ENCODE data around the gene DNAH11. TPM values are rescaled to one million over a fixed set of nuclear protein-coding genes. Genes with fewer than 3 reads are reported as not detected.

The DNAH11 gene
- total and polyA plus RNA-seq, 9 of the 15 experiments (the other 6 are each of a cell fraction or from before 2014, with no cell fraction given), result under 0.01 TPM; not detected in 7

DNA sequence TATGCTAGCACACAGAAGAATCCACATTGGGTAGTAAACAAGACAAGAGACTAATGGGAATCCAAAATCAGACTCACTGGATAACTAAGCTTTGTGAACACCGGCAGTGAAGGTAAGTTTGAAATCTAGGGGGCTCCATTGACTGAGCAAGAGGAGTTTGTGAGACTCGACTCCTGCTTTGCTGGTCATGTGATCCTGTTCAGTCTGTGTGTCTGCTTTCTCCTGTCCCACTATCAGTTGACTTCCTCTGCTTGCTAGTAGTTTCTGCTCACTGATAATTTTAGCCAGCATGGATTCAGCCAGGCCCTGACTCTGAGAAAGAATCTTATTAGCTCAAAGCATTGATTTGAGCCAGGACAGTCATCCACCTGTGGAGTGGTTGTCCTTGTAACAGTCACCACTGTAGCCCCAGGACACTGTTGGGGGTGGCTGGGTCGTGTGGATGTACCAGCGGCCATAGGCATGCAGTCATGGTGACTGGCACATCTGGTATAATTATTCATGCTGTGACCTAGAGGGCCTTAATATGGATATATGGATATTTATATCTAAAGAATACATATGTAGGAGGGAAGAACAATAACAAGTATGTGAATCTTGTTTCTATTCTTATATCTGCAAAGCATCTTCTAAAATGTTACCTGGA is 44.4 kb downstream of the DNAH11 start:
- no peak overlapping the region for H2AFZ ChIP-seq (ENCODE audit: low read depth, low read length)
- in situ Hi-C loops (cut with MboI), result no loop called here
- ATAC-seq (no peak), FAIRE-seq (no peak), DNase-seq (ENCODE audit: extremely low read depth in 1 of 4, low spot score in 3 of 4) (peak in 1 of 4 experiments; percentile 3)
- H4K20me1 ChIP-seq (replicated peaks; ENCODE audit: control insufficient read depth, insufficient read depth, low read length), result no peaks in the 10 kb centered on the region
- H3K4me1 ChIP-seq (replicated peaks in 1 of 2; ENCODE audit: control insufficient read depth in 2 of 2, insufficient read depth in 2 of 2, low read length in 2 of 2), result no peaks in the 10 kb centered on the region
- H3K27ac ChIP-seq (ENCODE audit: extremely low read depth, low read depth, low read length), result no peak overlapping the region
- no peaks in the 10 kb centered on the region for H3K36me3 ChIP-seq (ENCODE audit: control insufficient read depth, insufficient read depth, low read length)
- ChIA-PET CTCF (ENCODE audit: low intra/inter-chr PET ratio) (no interaction called here), POLR2A (no interaction called here)
- 2% methylated on average over 4 of the region's 4 CpGs for WGBS (ENCODE audit: insufficient coverage, low coverage, missing lambda C conversion rate)
- no peak overlapping the region for H3K9ac ChIP-seq (ENCODE audit: insufficient read depth in 1 of 2, low read depth in 2 of 2, low read length in 2 of 2)
- H3K79me2 ChIP-seq (ENCODE audit: control insufficient read depth, insufficient read depth, low read length), result no peaks in the 10 kb centered on the region
- no peak overlapping the region for H3K4me3 ChIP-seq
- intact Hi-C loops (cut with micrococcal nuclease), result no loop called here
- no peaks in the 10 kb centered on the region; a peak in 1 of 5 replicates for H3K27me3 ChIP-seq (ENCODE audit: control insufficient read depth in 2 of 2, insufficient read depth in 2 of 2, low read length in 2 of 2)
- TF ChIP-seq ZNF324 (CRISPR knock-in tag; IDR thresholded peaks at IDR 0.05), result no peak
- TF ChIP-seq, protein P1, sequence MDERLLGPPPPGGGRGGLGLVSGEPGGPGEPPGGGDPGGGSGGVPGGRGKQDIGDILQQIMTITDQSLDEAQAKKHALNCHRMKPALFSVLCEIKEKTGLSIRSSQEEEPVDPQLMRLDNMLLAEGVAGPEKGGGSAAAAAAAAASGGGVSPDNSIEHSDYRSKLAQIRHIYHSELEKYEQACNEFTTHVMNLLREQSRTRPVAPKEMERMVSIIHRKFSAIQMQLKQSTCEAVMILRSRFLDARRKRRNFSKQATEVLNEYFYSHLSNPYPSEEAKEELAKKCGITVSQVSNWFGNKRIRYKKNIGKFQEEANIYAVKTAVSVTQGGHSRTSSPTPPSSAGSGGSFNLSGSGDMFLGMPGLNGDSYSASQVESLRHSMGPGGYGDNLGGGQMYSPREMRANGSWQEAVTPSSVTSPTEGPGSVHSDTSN (CRISPR knock-in tag; IDR thresholded peaks at IDR 0.05; ENCODE audit: low read depth), result no peak
- TF ChIP-seq, protein P1 (tag; conservative IDR thresholded peaks at IDR 0.05; ENCODE audit: low read depth), result no peak
- peak; percentile 79 for TF ChIP-seq TFE3 (CRISPR knock-in tag; IDR thresholded peaks at IDR 0.05)
- no peak for TF ChIP-seq NELFE (IDR thresholded peaks at IDR 0.05; ENCODE audit: insufficient read depth, insufficient read length)
- no TSS peak for BruUV-seq (replicated peaks)
- no peaks in the 10 kb centered on the region for H3K9me3 ChIP-seq (replicated peaks; ENCODE audit: control insufficient read depth, insufficient read depth, low read depth, low read length)
- no peaks in the 10 kb centered on the region for H3K9me1 ChIP-seq (ENCODE audit: control insufficient read depth, insufficient read depth, low read length)
- H3K4me2 ChIP-seq (ENCODE audit: insufficient read depth, low read length), result no peak overlapping the region

All from K562 (cell line).